Sigmoid colon (tissue), 4 donors: ENCODE data around the gene GPM6B.

ENCODE experiments used
- EP300 ChIP-seq, 4 donors: sonication (generic); formaldehyde crosslinking; IDR thresholded peaks; one replicate each; pipeline ENCODE4 v1.6.1; 2017; ENCODE audit warnings: antibody characterized with exemption in 4 of 4
- TF ChIP-seq, protein P1 (sequence below), 4 experiments: fragments of 450-650 bp in 3 of 4; fragments of 200-600 bp in 1 of 4; IDR thresholded peaks; one replicate each; pipeline ENCODE4 v1.5.1; 2016 to 2019; ENCODE audit warnings: antibody characterized with exemption in 4 of 4, mild to moderate bottlenecking in 3 of 4, moderate library complexity in 2 of 4

DNA sequence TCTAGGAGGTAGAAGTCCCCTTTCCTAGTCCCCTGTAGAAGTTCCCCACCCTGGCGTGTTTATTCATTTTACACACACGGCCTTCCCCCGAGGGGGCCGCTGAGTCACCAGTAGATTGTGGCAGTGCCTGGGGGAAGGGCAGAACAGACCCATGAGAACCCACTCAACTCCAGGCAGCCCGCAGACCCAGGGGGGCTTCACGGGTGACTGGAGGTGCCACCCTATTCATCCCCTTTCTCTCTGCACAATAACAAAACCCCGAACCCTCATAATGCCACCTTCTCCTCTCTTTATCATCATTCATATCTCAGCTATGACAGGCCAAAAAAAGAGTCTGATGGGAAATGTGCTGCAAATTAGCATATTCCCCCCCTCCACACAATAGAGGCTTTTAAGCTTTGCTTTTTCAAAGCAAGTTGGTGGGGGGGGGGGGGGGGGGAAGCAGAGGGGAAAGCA, 20.4 kb upstream of the GPM6B start:
- TF ChIP-seq, protein P1, sequence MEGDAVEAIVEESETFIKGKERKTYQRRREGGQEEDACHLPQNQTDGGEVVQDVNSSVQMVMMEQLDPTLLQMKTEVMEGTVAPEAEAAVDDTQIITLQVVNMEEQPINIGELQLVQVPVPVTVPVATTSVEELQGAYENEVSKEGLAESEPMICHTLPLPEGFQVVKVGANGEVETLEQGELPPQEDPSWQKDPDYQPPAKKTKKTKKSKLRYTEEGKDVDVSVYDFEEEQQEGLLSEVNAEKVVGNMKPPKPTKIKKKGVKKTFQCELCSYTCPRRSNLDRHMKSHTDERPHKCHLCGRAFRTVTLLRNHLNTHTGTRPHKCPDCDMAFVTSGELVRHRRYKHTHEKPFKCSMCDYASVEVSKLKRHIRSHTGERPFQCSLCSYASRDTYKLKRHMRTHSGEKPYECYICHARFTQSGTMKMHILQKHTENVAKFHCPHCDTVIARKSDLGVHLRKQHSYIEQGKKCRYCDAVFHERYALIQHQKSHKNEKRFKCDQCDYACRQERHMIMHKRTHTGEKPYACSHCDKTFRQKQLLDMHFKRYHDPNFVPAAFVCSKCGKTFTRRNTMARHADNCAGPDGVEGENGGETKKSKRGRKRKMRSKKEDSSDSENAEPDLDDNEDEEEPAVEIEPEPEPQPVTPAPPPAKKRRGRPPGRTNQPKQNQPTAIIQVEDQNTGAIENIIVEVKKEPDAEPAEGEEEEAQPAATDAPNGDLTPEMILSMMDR (IDR thresholded peaks at IDR 0.05) = no peak
- no peak for TF ChIP-seq EP300 (IDR thresholded peaks at IDR 0.05)
